ENCODE measurements around the gene IFNA1.
A peak's percentile ranks its signal among the peaks of the same experiment; 100 is the strongest.
"Not testable (repeated sequence)": the region's sequence is repeated elsewhere in the genome, so short reads cannot be mapped to it uniquely, and the experiment has no call there.

Gene IFNA1

GRCh38 chr9:21449312-21449711 is 9.1 kb downstream of the IFNA1 start:
- not testable (repeated sequence) for DNase-seq (ENCODE audit: low spot score)

GRCh38 chr9:21450733-21451394 is 10.6 kb downstream of the IFNA1 start:
- DNase-seq (ENCODE audit: low spot score), result no peak

- no peak for DNase-seq (ENCODE audit: low spot score)
Measured at GRCh38 chr9:21452681-21453080, 12.4 kb downstream of the IFNA1 start.

GRCh38 chr9:21454149-21454548 is 13.9 kb downstream of the IFNA1 start:
- DNase-seq (ENCODE audit: low spot score), result peak; percentile 48

- DNase-seq (ENCODE audit: low spot score), result peak; percentile 52
Measured at GRCh38 chr9:21455320-21455719, 15.1 kb downstream of the IFNA1 start.

- DNase-seq (ENCODE audit: low spot score), result no peak
Measured at GRCh38 chr9:21461377-21461776, 21.1 kb downstream of the IFNA1 start.

GRCh38 chr9:21465138-21465537 is 24.9 kb downstream of the IFNA1 start:
- DNase-seq (ENCODE audit: low spot score), result no peak

- DNase-seq (ENCODE audit: low spot score), result peak; percentile 41
Measured at GRCh38 chr9:21465859-21466518, 25.8 kb downstream of the IFNA1 start.

- no peak for DNase-seq (ENCODE audit: low spot score)
Measured at GRCh38 chr9:21470126-21470525, 29.9 kb downstream of the IFNA1 start.

- DNase-seq (ENCODE audit: low spot score), result no peak
Measured at GRCh38 chr9:21473236-21473635, 33.0 kb downstream of the IFNA1 start.

- DNase-seq (ENCODE audit: low spot score), result no peak
Measured at GRCh38 chr9:21477466-21477865, 37.2 kb downstream of the IFNA1 start.

GRCh38 chr9:21479152-21479702 is 39.0 kb downstream of the IFNA1 start:
- no peak for DNase-seq (ENCODE audit: low spot score)

- no peak for DNase-seq (ENCODE audit: low spot score)
Measured at GRCh38 chr9:21481470-21482056, 41.3 kb downstream of the IFNA1 start.

GRCh38 chr9:21482213-21482612 is 42.0 kb downstream of the IFNA1 start, which contains the start of gene IFNE:
TSS of gene IFNE (minus strand) at chr9:21482313. CDS start at chr9:21481694, 619 bp downstream.
- no peak for DNase-seq (ENCODE audit: low spot score)

Data from SW480 (cell line).